ENCODE data around the gene LHX4. TPM values are rescaled to one million over a fixed set of nuclear protein-coding genes. Genes with fewer than 3 reads are reported as not detected.

LHX4 gene
- total and polyA plus RNA-seq, 8 donors, result 0.03 to 4.8 (median 4.1) TPM

DNA sequence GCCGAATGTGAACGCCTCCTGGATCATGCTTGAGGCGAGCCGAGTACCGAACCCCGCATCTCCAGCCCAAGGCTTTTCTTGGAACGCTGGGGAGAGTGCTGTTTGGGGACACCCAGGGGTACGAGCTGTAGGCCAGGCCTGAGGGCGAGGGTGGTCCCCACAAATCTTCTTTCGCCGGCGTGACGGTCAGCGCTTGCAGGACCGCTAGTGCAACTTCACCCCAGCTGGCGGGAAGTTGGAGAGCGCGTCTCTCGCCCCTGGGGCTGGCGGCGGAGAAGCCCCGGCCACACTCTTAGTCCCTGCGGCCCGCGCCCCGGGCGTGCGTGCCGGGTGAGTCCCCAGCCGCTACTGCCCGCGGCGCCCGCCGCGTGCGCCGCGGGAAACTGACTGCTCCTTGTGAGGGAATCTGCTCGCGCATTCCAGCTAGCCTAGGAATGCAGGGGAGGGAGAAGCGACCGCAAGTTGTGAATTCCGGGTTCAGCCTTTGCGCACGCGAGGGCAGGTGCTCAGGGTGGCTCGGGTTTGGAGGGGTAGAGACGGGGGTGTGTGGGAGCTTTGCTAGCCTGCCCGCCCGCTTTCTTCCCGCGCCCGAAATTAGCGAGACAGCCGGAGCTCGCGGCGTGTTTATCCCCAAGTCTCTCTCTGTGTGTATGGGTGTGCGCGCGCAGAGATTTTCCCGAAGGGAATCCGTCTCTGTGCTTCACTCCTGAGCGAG is 884 bp downstream of the LHX4 start:
- H3K36me3 ChIP-seq, result no peaks in the 10 kb centered on the region
- TF ChIP-seq CTCF (IDR thresholded peaks at IDR 0.05), result no peak
- DNase-seq (peak in 2 of 4 donors; percentile 27 to 84), ATAC-seq (peak; percentile 24)
- intact Hi-C loops (cut with DNase I), result no loop called here
- H3K27ac ChIP-seq, result no peak overlapping the region
- peaks cover 98 to 100% of the 10 kb centered on the region in 2 donors for H3K27me3 ChIP-seq
- H3K4me3 ChIP-seq, result peak overlapping the region; percentile 44 to 61
- H3K4me1 ChIP-seq, result peaks cover 21 to 67% of the 10 kb centered on the region in 2 donors
- no peaks in the 10 kb centered on the region for H3K9me3 ChIP-seq

GRCh38 chr1:180231506-180231921 is 1.4 kb downstream of the LHX4 start:
- intact Hi-C loops (cut with DNase I), result no loop called here
- Histone ChIP-seq H3K27me3 (peaks cover 98 to 100% of the 10 kb centered on the region in 2 donors), H3K4me1 (peaks cover 21 to 71% of the 10 kb centered on the region in 2 donors), H3K4me3 (peak overlapping the region; percentile 44 to 61), H3K27ac (no peak overlapping the region), H3K36me3 (no peaks in the 10 kb centered on the region), H3K9me3 (no peaks in the 10 kb centered on the region)
- peak; percentile 15 for ATAC-seq
- peak in 2 of 4 donors; percentile 28 to 81 for DNase-seq
- no peak for TF ChIP-seq CTCF (IDR thresholded peaks at IDR 0.05)

DNA sequence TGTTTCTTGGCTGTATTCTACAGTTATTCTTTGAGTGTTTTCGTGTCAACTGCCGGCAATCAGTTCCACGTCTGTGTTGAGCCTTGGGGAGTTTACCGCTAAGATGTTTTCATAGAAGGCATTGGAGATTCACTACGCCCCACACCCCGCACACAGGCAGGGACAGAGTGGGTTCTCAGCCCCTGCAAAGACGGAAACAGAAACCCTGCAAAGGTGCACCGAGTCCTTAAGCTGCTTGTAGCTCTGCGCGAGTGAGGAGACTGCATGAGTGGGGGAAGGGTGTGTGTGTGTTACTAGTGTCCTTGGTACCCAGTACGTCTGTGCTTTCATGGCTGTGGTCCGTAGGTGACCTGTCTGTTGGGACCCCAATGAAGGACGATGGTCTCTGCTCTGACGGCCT is 1.9 kb downstream of the LHX4 start:
- H3K4me1 ChIP-seq, result peaks cover 21 to 74% of the 10 kb centered on the region in 2 donors
- ATAC-seq (no peak), DNase-seq (no peak)
- TF ChIP-seq CTCF (IDR thresholded peaks at IDR 0.05), result no peak
- peaks cover 98 to 100% of the 10 kb centered on the region in 2 donors for H3K27me3 ChIP-seq
- H3K9me3 ChIP-seq, result no peaks in the 10 kb centered on the region
- H3K27ac ChIP-seq, result no peak overlapping the region
- no peak overlapping the region for H3K4me3 ChIP-seq
- intact Hi-C loops (cut with DNase I), result no loop called here
- no peaks in the 10 kb centered on the region for H3K36me3 ChIP-seq

DNA sequence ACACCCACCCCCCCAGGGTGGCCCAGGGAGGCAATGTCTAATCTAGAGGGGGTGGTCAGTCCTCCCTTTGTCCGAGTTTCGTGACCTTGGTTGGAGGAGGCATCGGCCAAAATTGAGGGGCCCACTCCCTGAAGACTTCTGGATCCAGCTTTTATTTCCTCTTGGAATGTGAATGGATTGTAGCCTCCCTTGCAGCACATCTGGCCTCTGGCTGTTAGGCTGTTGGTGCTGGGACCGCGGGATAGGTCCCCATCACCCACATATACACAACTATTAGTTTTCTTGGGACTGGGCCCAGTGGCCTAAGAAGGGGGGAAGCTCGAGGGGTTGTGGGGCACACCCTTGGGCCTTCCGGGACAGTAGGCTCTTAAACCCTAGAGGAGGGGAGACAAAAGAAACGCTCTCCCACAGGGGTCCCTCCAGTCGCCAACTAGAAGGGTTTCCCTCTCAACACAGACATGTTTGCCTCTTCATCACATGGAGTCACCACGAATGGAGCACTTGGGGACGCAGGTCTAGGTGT is 2.5 kb downstream of the LHX4 start:
- peaks cover 21 to 74% of the 10 kb centered on the region in 2 donors for H3K4me1 ChIP-seq
- DNase-seq (no peak), ATAC-seq (no peak)
- no peak for TF ChIP-seq CTCF (IDR thresholded peaks at IDR 0.05)
- no peaks in the 10 kb centered on the region for H3K9me3 ChIP-seq
- H3K27me3 ChIP-seq, result peaks cover 98 to 100% of the 10 kb centered on the region in 2 donors
- no peaks in the 10 kb centered on the region for H3K36me3 ChIP-seq
- intact Hi-C loops (cut with DNase I), result no loop called here
- H3K27ac ChIP-seq, result no peak overlapping the region
- H3K4me3 ChIP-seq, result no peak overlapping the region

DNA sequence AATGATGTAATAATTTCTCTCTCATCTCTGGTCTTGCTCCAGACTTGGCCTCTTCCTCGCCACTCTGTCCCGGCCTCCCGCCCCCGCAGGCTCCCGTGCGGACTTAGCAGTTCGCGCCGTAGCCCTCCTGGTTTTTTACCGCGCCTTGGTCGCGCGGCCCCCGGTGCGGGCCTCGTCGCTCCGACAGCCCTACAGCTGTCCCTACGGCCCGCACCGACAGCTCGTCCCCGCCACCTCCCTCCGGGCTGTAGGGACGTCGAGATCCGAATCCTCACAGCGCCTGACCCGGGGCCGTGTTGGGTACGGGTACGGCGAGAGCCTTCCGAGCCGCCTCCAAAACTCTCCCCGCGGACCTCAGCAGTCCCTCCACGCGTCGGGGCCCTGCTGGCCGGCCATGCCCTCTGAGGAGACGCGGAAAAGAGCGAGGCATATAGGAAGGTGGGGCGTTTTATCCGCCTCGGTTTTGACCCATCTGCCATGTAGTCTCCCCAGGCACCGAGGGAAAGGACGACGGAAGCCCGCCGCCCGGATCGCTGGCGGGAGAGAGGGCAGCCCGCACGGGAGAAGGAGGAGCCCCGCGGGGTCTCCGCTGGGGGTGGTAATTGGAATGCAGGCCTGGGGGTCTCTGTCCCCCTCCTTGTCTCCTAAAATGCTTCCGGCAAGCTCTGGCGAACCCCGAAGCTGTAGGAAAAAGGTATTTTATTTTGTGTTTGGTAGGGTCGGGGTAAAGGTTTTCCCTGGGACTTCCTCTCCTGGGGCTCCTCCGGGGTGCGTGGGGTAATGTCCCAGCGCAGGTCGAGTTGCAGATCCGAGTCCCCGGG is 3.3 kb downstream of the LHX4 start:
- ATAC-seq (no peak), DNase-seq (no peak)
- no peaks in the 10 kb centered on the region for H3K9me3 ChIP-seq
- no peak overlapping the region for H3K4me3 ChIP-seq
- no peaks in the 10 kb centered on the region for H3K36me3 ChIP-seq
- H3K4me1 ChIP-seq, result peaks cover 21 to 74% of the 10 kb centered on the region in 2 donors
- intact Hi-C loops (cut with DNase I), result no loop called here
- no peak overlapping the region for H3K27ac ChIP-seq
- TF ChIP-seq CTCF (IDR thresholded peaks at IDR 0.05), result no peak
- peaks cover 98 to 100% of the 10 kb centered on the region in 2 donors for H3K27me3 ChIP-seq
